ENCODE data around the gene CMTM3. TPM values are rescaled to one million over a fixed set of nuclear protein-coding genes. Genes with fewer than 3 reads are reported as not detected.
A peak's percentile ranks its signal among the peaks of the same experiment; 100 is the strongest.
"Not testable (repeated sequence)": the region's sequence is repeated elsewhere in the genome, so short reads cannot be mapped to it uniquely, and the experiment has no call there.

CMTM3 gene
- total and polyA plus RNA-seq, 4 donors: 13.7 to 48.4 (median 31.5) TPM

GRCh38 chr16:66617010-66617434 lies 12.5 kb downstream of the CMTM3 start:
- no peaks in the 10 kb centered on the region for H3K9me3 ChIP-seq (ENCODE audit: control insufficient read depth, insufficient read depth, low read length)
- peaks cover 45% of the 10 kb centered on the region for H3K36me3 ChIP-seq (ENCODE audit: control insufficient read depth, insufficient read depth, low read length)
- H3K27me3 ChIP-seq (ENCODE audit: control insufficient read depth, insufficient read depth, low read length): no peaks in the 10 kb centered on the region
- DNase-seq (ENCODE audit: low read depth in 4 of 6, low spot score in 6 of 6): no peak
- H3K27ac ChIP-seq (ENCODE audit: low read depth, low read length): no peak overlapping the region
- WGBS (ENCODE audit: insufficient coverage): 83% methylated on average over 1 of the region's 2 CpGs
- no peak overlapping the region for H3K4me3 ChIP-seq (ENCODE audit: low read depth, low read length)
- H3K4me1 ChIP-seq (ENCODE audit: control insufficient read depth, insufficient read depth, low read length): peaks cover 18% of the 10 kb centered on the region

DNA sequence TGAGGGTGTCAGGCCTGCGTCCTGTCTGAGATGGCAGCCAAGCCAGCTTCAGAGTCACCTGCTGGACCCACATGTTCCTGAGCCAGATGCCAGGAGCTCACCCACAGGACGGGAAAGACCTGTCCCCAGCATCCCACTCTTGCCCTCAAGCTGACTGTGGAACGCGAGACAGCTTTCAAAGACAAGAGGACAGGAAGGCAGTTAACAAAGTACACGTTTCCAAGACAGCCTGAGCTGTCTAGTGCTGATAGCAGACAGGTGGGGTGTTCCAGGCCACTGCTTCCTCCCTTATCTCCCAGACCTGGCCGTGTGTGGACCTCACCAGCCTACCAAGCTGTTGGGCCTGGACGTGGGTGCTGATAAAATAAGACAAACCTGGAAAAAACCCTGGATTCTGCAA lies 13.2 kb downstream of the CMTM3 start:
- no peak for DNase-seq (ENCODE audit: low read depth in 4 of 6, low spot score in 6 of 6)
- no peaks in the 10 kb centered on the region for H3K9me3 ChIP-seq (ENCODE audit: control insufficient read depth, insufficient read depth, low read length)
- no peak overlapping the region for H3K4me3 ChIP-seq (ENCODE audit: low read depth, low read length)
- H3K27me3 ChIP-seq (ENCODE audit: control insufficient read depth, insufficient read depth, low read length): no peaks in the 10 kb centered on the region
- WGBS (ENCODE audit: insufficient coverage): 73% methylated on average over 7 of the region's 7 CpGs
- peaks cover 42% of the 10 kb centered on the region for H3K36me3 ChIP-seq (ENCODE audit: control insufficient read depth, insufficient read depth, low read length)
- H3K27ac ChIP-seq (ENCODE audit: low read depth, low read length): no peak overlapping the region
- peaks cover 11% of the 10 kb centered on the region for H3K4me1 ChIP-seq (ENCODE audit: control insufficient read depth, insufficient read depth, low read length)

- Histone ChIP-seq H3K4me3 (ENCODE audit: low read depth, low read length) (no peak overlapping the region), H3K27ac (ENCODE audit: low read depth, low read length) (no peak overlapping the region), H3K36me3 (ENCODE audit: control insufficient read depth, insufficient read depth, low read length) (peaks cover 32% of the 10 kb centered on the region), H3K4me1 (ENCODE audit: control insufficient read depth, insufficient read depth, low read length) (peaks cover 5% of the 10 kb centered on the region), H3K27me3 (ENCODE audit: control insufficient read depth, insufficient read depth, low read length) (no peaks in the 10 kb centered on the region), H3K9me3 (ENCODE audit: control insufficient read depth, insufficient read depth, low read length) (no peaks in the 10 kb centered on the region)
- no peak for DNase-seq (ENCODE audit: low read depth in 4 of 6, low spot score in 6 of 6)
- 83% methylated on average over 8 of the region's 10 CpGs for whole genome bisulfite sequencing (ENCODE audit: insufficient coverage)
These were observed 14.3 kb downstream of the CMTM3 start for GRCh38 chr16:66618588-66619375.

DNA sequence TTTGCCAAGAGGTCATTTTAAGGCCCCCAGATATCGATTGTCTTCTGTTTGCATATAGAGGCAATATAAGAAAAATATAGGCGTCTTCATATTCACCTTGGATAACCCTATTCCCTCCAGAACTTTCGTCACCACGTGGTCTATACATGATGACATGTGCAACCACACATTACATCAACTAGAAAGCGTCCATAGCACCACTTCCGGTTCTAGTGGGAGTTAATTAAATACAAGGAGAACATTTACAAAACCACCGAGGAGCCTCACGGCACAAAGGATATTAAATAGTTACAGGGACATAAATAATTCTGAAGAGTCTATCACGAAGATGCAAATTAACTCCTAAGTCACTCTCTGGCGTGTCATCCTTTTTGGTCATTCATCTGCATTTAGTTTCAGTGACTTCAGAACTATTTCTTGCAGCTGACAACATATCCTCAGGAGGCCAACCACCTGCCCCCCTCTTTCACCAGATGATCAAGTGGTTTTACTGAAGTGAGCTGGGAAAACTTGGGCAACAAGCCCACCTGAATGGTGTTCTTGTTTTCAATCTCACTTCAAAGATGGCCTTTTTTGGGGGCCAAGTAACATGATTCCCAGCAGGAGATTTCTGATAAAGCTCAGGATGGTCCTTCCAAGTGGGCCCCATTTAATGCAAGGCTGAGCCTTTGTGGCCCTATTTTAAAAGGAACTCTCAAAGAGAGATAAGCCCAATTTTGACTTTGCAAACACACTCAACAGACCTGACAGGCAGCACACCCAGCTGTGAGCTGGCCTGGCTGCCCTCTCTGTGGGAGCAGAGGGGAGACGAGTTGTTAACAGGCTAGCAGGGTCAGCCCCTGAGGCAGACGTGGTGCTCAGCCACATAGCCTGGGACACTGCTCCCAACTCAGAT lies 15.3 kb downstream of the CMTM3 start:
- DNase-seq (ENCODE audit: low read depth in 4 of 6, low spot score in 6 of 6): peak in 1 of 6 donors; percentile 58
- Histone ChIP-seq H3K4me3 (ENCODE audit: low read depth, low read length) (no peak overlapping the region), H3K27ac (ENCODE audit: low read depth, low read length) (no peak overlapping the region), H3K27me3 (ENCODE audit: control insufficient read depth, insufficient read depth, low read length) (no peaks in the 10 kb centered on the region), H3K36me3 (ENCODE audit: control insufficient read depth, insufficient read depth, low read length) (peaks cover 28% of the 10 kb centered on the region), H3K9me3 (ENCODE audit: control insufficient read depth, insufficient read depth, low read length) (no peaks in the 10 kb centered on the region), H3K4me1 (ENCODE audit: control insufficient read depth, insufficient read depth, low read length) (peaks cover 5% of the 10 kb centered on the region)
- WGBS (ENCODE audit: insufficient coverage): 42% methylated on average over 3 of the region's 12 CpGs

- no peak overlapping the region for H3K27ac ChIP-seq (ENCODE audit: low read depth, low read length)
These were observed 15.9 kb downstream of the CMTM3 start for GRCh38 chr16:66620429-66620795.

GRCh38 chr16:66621973-66622372 lies 17.5 kb downstream of the CMTM3 start:
- Histone ChIP-seq H3K4me3 (ENCODE audit: low read depth, low read length) (no peak overlapping the region), H3K9me3 (ENCODE audit: control insufficient read depth, insufficient read depth, low read length) (no peaks in the 10 kb centered on the region), H3K27ac (ENCODE audit: low read depth, low read length) (no peak overlapping the region), H3K4me1 (ENCODE audit: control insufficient read depth, insufficient read depth, low read length) (peaks cover 5% of the 10 kb centered on the region), H3K27me3 (ENCODE audit: control insufficient read depth, insufficient read depth, low read length) (no peaks in the 10 kb centered on the region), H3K36me3 (ENCODE audit: control insufficient read depth, insufficient read depth, low read length) (peaks cover 18% of the 10 kb centered on the region)
- DNase-seq (ENCODE audit: low read depth in 4 of 6, low spot score in 6 of 6): no peak
- WGBS (ENCODE audit: insufficient coverage): 94% methylated on average over 14 of the region's 14 CpGs

More at GRCh38 chr16:66620429-66620795, 15.9 kb downstream of the CMTM3 start:
- no peaks in the 10 kb centered on the region for H3K27me3 ChIP-seq (ENCODE audit: control insufficient read depth, insufficient read depth, low read length)
- no peak overlapping the region for H3K4me3 ChIP-seq (ENCODE audit: low read depth, low read length)
- no peak for DNase-seq (ENCODE audit: low read depth in 4 of 6, low spot score in 6 of 6)
- H3K36me3 ChIP-seq (ENCODE audit: control insufficient read depth, insufficient read depth, low read length): peaks cover 24% of the 10 kb centered on the region
- 49% methylated on average over 6 of the region's 8 CpGs for WGBS (ENCODE audit: insufficient coverage)
- H3K4me1 ChIP-seq (ENCODE audit: control insufficient read depth, insufficient read depth, low read length): peaks cover 5% of the 10 kb centered on the region
- H3K9me3 ChIP-seq (ENCODE audit: control insufficient read depth, insufficient read depth, low read length): no peaks in the 10 kb centered on the region

GRCh38 chr16:66622863-66623262 lies 18.4 kb downstream of the CMTM3 start:
- Histone ChIP-seq H3K9me3 (ENCODE audit: control insufficient read depth, insufficient read depth, low read length) (no peaks in the 10 kb centered on the region), H3K27ac (ENCODE audit: low read depth, low read length) (no peak overlapping the region), H3K4me3 (ENCODE audit: low read depth, low read length) (no peak overlapping the region), H3K4me1 (ENCODE audit: control insufficient read depth, insufficient read depth, low read length) (peaks cover 4% of the 10 kb centered on the region), H3K27me3 (ENCODE audit: control insufficient read depth, insufficient read depth, low read length) (no peaks in the 10 kb centered on the region), H3K36me3 (ENCODE audit: control insufficient read depth, insufficient read depth, low read length) (peaks cover 18% of the 10 kb centered on the region)
- peak in 1 of 6 donors; percentile 12 for DNase-seq (ENCODE audit: low read depth in 4 of 6, low spot score in 6 of 6)
- 75% methylated on average over 2 of the region's 3 CpGs for WGBS (ENCODE audit: insufficient coverage)

DNA sequence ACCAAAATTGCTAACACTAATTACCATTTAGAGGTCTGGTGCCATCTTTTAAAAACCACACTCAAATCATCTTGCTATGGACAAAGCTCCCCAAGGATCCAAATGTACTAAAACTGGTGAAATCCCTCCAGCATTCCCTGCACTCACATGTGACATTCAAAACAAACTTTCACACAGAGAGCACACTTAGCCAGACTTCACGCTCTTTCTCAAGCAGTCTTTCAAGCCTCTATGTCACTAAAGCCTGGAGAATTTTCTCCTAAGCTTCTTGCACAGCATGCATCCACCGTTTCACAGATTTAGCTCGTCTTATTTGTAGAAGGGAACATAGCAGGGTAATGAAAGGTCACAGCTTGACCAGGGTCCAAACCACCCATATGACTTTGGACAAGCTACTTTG lies 19.3 kb downstream of the CMTM3 start:
- Histone ChIP-seq H3K36me3 (ENCODE audit: control insufficient read depth, insufficient read depth, low read length) (peaks cover 15% of the 10 kb centered on the region), H3K27me3 (ENCODE audit: control insufficient read depth, insufficient read depth, low read length) (no peaks in the 10 kb centered on the region), H3K27ac (ENCODE audit: low read depth, low read length) (no peak overlapping the region), H3K4me1 (ENCODE audit: control insufficient read depth, insufficient read depth, low read length) (peaks cover 3% of the 10 kb centered on the region), H3K9me3 (ENCODE audit: control insufficient read depth, insufficient read depth, low read length) (no peaks in the 10 kb centered on the region), H3K4me3 (ENCODE audit: low read depth, low read length) (no peak overlapping the region)
- no CpG with 5 or more reads among the region's 3 CpGs for WGBS (ENCODE audit: insufficient coverage)
- no peak for DNase-seq (ENCODE audit: low read depth in 4 of 6, low spot score in 6 of 6)

GRCh38 chr16:66627611-66628378 lies 23.3 kb downstream of the CMTM3 start:
- not testable (repeated sequence) for H3K9me3 ChIP-seq (ENCODE audit: control insufficient read depth, insufficient read depth, low read length); H3K27me3 ChIP-seq (ENCODE audit: control insufficient read depth, insufficient read depth, low read length); DNase-seq (ENCODE audit: low read depth in 4 of 6, low spot score in 6 of 6); H3K4me1 ChIP-seq (ENCODE audit: control insufficient read depth, insufficient read depth, low read length); H3K4me3 ChIP-seq (ENCODE audit: low read depth, low read length); H3K36me3 ChIP-seq (ENCODE audit: control insufficient read depth, insufficient read depth, low read length); H3K27ac ChIP-seq (ENCODE audit: low read depth, low read length)
- 65% methylated on average over 10 of the region's 17 CpGs for WGBS (ENCODE audit: insufficient coverage)

All from spinal cord (tissue), 10 donors.